Endothelial cell (in vitro differentiated cells): ENCODE results near the gene RAMP1. TPM values are rescaled to one million over a fixed set of nuclear protein-coding genes. Genes with fewer than 3 reads are reported as not detected.

Experiments used
- DNase-seq: peaks from one replicate; pipeline ENCODE4 v3.0.0; 2021; ENCODE audit warnings: low spot score
- H3K27ac Mint-ChIP-seq: one replicate; pipeline ENCODE4 v1.8.0; 2021; ENCODE audit warnings: mixed read lengths, inconsistent platforms; ENCODE audit not compliant: unreplicated experiment
- H3K27me3 Mint-ChIP-seq: one replicate; pipeline ENCODE4 v1.8.0; 2021; ENCODE audit warnings: mild to moderate bottlenecking, moderate library complexity, mixed read lengths, inconsistent platforms; ENCODE audit not compliant: unreplicated experiment
- H3K36me3 Mint-ChIP-seq: one replicate; pipeline ENCODE4 v1.8.0; 2021; ENCODE audit warnings: mild to moderate bottlenecking, low read depth, mixed read lengths, inconsistent platforms; ENCODE audit not compliant: unreplicated experiment
- H3K4me1 Mint-ChIP-seq: one replicate; pipeline ENCODE4 v1.8.0; 2021; ENCODE audit warnings: mild to moderate bottlenecking, mixed read lengths, inconsistent platforms; ENCODE audit not compliant: unreplicated experiment
- H3K4me3 Mint-ChIP-seq: one replicate; pipeline ENCODE4 v1.8.0; 2021; ENCODE audit warnings: mild to moderate bottlenecking, mixed read lengths, inconsistent platforms; ENCODE audit not compliant: unreplicated experiment
- H3K9me3 Mint-ChIP-seq: one replicate; pipeline ENCODE4 v1.8.0; 2021; ENCODE audit warnings: mixed read lengths, inconsistent platforms; ENCODE audit not compliant: unreplicated experiment
- long read RNA-seq: library from polyadenylated mRNA; unstranded; transcript quantifications from one replicate; pipeline ENCODE4 v2.0.0, GENCODE V29; 2020; ENCODE audit not compliant: unreplicated experiment
- total RNA-seq: library from RNA; stranded (reverse); fragmentation: NEBNext Ultra II Directional; extraction: Animal tissue kit (Norgen Biotek cat#: 25700); gene quantifications from one replicate; pipeline ENCODE4 v1.2.1, GENCODE V29; 2021; ENCODE audit not compliant: unreplicated experiment
- TF ChIP-seq, protein P1 (sequence below): fragments of 200-600 bp; sonication (generic); IDR thresholded peaks from one replicate; pipeline ENCODE4 v1.5.0; 2021; ENCODE audit warnings: antibody characterized with exemption; ENCODE audit not compliant: unreplicated experiment

The RAMP1 gene
- 2.2 TPM for total RNA-seq
- long read RNA-seq = 0 reads

DNA sequence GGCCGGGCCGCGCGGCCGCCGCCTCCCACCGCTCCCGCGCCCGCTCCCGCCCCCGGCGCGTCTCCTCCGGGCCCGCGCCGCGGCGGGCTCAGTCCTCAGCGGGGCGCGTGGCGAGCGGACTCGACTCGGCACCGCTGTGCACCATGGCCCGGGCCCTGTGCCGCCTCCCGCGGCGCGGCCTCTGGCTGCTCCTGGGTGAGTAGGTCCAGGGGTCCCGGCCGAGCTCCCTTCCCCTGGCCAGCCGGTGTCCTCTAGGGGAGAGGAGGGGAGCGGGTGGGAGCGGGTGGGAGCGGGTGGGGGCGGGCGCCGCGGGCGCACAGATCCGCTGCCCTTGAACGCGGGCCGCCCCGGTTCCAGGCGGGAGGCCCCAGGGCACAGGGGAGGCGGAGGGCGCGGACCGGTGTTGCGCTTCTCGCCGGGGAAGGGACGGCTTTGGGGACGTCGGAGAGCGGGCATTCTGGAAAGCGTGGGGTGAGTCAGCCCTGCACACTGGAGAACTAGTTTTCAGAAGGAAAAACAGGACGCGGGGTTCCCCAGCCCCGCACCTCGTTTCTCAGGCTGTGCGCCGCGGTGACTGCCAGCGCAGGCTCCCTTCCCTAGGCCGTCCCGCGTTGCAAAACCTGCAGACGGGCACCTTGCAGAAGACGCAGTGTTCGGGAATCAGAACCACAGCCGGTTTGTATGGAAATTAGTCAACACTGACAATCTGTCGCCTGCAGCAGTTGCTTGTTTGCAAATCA is at the start of gene RAMP1:
Gene RAMP1 (plus strand): TSS at position 91 of the 740 bp plus-strand sequence. CDS start 53 bp downstream, at position 144.
- TF ChIP-seq, protein P1, sequence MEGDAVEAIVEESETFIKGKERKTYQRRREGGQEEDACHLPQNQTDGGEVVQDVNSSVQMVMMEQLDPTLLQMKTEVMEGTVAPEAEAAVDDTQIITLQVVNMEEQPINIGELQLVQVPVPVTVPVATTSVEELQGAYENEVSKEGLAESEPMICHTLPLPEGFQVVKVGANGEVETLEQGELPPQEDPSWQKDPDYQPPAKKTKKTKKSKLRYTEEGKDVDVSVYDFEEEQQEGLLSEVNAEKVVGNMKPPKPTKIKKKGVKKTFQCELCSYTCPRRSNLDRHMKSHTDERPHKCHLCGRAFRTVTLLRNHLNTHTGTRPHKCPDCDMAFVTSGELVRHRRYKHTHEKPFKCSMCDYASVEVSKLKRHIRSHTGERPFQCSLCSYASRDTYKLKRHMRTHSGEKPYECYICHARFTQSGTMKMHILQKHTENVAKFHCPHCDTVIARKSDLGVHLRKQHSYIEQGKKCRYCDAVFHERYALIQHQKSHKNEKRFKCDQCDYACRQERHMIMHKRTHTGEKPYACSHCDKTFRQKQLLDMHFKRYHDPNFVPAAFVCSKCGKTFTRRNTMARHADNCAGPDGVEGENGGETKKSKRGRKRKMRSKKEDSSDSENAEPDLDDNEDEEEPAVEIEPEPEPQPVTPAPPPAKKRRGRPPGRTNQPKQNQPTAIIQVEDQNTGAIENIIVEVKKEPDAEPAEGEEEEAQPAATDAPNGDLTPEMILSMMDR = no peak
- Mint-ChIP-seq H3K4me1 (peaks cover 11% of the 10 kb centered on the region), H3K36me3 (no peaks in the 10 kb centered on the region), H3K4me3 (peak within 1 kb of the TSS; percentile 79), H3K27me3 (peaks cover 12% of the 10 kb centered on the region), H3K27ac (no peak within 1 kb of the TSS), H3K9me3 (no peaks in the 10 kb centered on the region)
- DNase-seq = peak; percentile 27

DNA sequence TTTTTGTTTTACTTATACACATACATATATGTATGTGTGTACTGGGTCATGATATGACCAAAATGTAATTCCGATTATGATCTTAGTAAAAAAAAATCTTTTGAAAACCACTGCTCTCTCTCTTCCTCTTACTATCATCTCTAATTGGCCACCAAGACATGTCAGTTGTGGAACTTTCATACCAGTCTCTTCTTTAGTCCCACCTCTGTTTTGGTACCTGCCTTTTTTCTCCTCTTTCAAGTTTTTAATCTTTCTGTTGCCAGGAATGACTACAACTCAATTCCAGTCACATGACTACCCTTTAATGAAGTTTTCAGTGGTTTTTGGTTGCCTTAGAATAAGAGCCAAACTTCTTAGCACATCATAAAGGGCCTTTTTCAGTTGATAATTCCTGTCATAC is 43.8 kb upstream of the RAMP1 start:
- DNase-seq = no peak
- H3K27ac Mint-ChIP-seq = no peak overlapping the region
- no peaks in the 10 kb centered on the region for H3K27me3 Mint-ChIP-seq
- no peaks in the 10 kb centered on the region for H3K36me3 Mint-ChIP-seq
- H3K4me1 Mint-ChIP-seq = no peaks in the 10 kb centered on the region
- no peak overlapping the region for H3K4me3 Mint-ChIP-seq
- no peaks in the 10 kb centered on the region for H3K9me3 Mint-ChIP-seq
- TF ChIP-seq, protein P1 = no peak

DNA sequence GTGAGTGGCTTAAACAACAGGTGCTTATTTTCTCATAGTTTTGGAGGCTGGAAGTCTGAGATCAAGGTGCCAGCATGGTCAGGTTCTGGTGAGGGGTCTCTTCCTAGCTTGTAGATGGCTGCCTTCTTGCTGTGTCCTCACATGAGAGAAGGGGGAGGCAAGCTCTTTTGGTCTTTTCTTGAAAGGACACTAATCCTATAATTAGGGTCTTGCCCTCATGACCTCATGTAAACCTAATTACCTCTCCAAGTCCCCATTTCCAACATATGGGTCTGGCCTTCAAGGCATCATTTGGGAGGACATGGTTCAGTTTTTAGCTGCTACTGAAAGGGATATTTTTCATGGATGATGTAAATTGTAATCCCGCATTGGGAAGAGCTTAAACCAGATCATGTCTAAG is 42.9 kb upstream of the RAMP1 start:
- H3K4me1 Mint-ChIP-seq = no peaks in the 10 kb centered on the region
- H3K27me3 Mint-ChIP-seq = no peaks in the 10 kb centered on the region
- no peaks in the 10 kb centered on the region for H3K36me3 Mint-ChIP-seq
- H3K4me3 Mint-ChIP-seq = no peak overlapping the region
- no peak for DNase-seq
- no peaks in the 10 kb centered on the region for H3K9me3 Mint-ChIP-seq
- TF ChIP-seq, protein P1 = no peak
- H3K27ac Mint-ChIP-seq = no peak overlapping the region

DNA sequence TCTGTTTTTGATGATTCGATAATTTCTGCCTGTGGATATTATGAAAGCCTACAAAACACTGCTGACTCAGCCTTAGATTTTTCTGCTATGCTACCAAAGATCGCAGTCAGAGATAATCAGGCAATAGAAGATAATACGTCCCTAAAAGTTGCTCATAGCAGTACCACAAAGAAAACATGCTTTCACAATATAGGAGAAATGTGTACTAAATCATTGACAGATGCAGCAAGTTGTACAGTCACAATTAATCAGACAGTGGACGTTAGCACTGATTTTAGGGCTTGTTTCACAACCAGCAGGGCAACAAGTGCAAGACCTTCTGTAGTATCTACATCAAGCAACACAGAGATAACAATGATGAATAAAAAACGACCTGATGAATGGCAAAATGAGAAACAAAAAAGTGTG is 41.4 kb upstream of the RAMP1 start:
- peaks cover 1% of the 10 kb centered on the region for H3K27me3 Mint-ChIP-seq
- TF ChIP-seq, protein P1 = no peak
- no peak overlapping the region for H3K4me3 Mint-ChIP-seq

DNA sequence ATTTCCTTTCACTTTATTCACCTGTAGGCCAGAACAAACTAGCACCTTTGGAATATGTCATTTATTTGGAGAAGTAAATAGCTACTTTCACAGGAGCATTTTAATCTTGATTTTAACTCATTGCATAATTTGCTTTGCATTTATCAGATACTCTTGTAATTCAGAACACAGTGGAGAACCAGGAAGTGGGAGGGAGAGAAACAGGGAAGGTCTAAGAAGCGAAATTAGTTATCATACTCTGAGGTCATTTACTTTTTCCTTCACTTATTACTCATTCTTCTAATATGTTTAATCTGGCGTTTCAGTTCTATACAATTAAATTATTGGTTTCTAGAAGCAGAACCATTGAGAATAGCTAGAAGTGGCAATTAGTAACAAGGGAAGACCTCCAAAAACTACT is 40.2 kb upstream of the RAMP1 start:
- TF ChIP-seq, protein P1 = no peak
- no peaks in the 10 kb centered on the region for H3K9me3 Mint-ChIP-seq
- H3K27ac Mint-ChIP-seq = no peak overlapping the region
- no peaks in the 10 kb centered on the region for H3K4me1 Mint-ChIP-seq
- no peaks in the 10 kb centered on the region for H3K36me3 Mint-ChIP-seq
- peaks cover 3% of the 10 kb centered on the region for H3K27me3 Mint-ChIP-seq
- no peak overlapping the region for H3K4me3 Mint-ChIP-seq
- DNase-seq = no peak

More for the DNA sequence above, 41.4 kb upstream of the RAMP1 start:
- DNase-seq = no peak
- Mint-ChIP-seq H3K9me3 (no peaks in the 10 kb centered on the region), H3K4me1 (no peaks in the 10 kb centered on the region), H3K36me3 (no peaks in the 10 kb centered on the region), H3K27ac (no peak overlapping the region)
